GM21381 (cell line): ENCODE measurements around the gene DZIP1.
"Not testable (repeated sequence)": the region's sequence is repeated elsewhere in the genome, so short reads cannot be mapped to it uniquely, and the experiment has no call there.

Experiments used
- ATAC-seq: cut with Tn5 transposase; IDR thresholded peaks from one replicate; pipeline ENCODE4 v1.9.1; 2021; ENCODE audit warnings: mild to moderate bottlenecking, moderate library complexity; ENCODE audit not compliant: unreplicated experiment

Gene DZIP1

GRCh38 chr13:95605448-95606125 is 38.9 kb downstream of the DZIP1 start:
- no peak for ATAC-seq

GRCh38 chr13:95604556-95604915 is 40.0 kb downstream of the DZIP1 start:
- ATAC-seq = no peak

GRCh38 chr13:95603887-95604555 is 40.5 kb downstream of the DZIP1 start:
- no peak for ATAC-seq

- ATAC-seq = no peak
Observed at GRCh38 chr13:95601906-95602305, 42.6 kb downstream of the DZIP1 start.

DNA sequence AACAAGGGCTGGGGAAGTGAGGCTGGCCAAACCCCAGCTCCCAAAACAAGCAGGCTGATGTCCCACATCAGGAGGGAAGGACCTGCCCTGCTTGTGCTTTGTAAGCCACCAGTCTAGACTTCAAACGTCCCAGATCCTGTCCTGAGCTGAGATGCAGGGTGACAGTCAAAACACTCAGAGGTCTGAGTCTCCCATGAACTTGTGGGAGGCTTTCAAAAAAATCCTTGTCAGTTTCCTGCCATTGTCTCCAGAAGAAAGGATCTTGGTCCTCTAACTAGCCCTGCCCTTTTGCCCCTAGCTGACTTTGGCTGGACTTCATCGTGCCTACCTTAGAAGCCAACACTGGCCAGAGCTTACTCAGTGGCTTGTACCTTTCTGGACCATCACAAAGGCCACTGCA is 43.3 kb downstream of the DZIP1 start:
- no peak for ATAC-seq

DNA sequence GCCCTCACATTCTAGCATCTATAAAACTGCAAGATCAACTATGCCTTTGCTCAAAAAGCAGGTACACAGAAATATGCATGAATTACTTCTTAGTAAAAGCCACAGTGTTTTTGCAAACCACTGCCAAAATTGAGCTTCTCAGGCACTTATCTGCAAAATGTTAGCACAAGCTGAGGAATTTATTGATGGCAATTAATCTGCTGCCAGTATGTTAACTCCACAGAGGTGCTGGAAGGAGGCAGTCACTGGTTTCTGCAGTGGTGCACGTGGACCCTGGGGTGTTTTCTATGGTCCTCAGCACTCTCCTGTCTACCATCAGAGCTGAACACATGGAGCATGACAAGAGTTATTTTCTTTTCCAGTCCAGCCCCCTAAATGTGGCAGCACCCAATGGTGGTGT is 47.8 kb downstream of the DZIP1 start:
- no peak for ATAC-seq

GRCh38 chr13:95593462-95593861 is 51.0 kb downstream of the DZIP1 start:
- ATAC-seq = no peak

- no peak for ATAC-seq
Observed at GRCh38 chr13:95588721-95589120, 55.8 kb downstream of the DZIP1 start.

DNA sequence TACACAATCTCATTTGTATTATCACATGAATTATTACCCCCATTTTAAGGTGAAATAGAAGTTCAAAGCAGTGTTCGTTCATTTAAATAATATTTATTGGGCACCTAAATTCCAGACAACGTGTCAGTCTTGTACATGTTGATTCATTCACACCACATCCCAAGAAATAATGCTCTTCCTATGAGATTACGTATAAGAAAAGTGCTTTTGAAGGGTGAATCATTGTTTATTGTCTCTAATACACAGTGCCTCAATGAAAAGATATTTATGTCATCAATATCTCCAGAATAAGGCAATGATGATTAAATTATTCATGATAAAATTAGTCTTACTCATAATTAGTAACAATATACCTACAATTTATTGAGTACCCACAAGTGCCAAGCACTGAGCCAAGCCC is 56.4 kb downstream of the DZIP1 start:
- ATAC-seq = no peak

DNA sequence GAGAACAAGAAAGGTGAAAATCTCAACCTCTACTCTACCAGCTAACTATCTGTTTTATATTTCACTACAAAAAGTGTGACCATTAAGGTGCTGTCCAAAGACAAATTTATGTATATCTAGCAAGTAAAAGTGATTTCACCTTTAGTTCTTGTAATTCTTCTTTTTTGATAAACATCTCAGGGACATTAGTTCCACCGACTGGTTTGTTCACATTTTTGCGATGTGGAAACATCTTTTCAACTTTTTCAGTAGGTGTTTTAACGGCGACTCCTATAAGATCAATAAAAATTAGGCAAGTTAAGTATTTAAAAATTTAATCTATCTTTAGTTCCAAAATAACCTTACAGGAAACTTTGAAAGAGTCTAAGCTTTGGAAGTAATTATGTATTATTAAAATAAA is 58.6 kb downstream of the DZIP1 start:
- ATAC-seq = no peak

DNA sequence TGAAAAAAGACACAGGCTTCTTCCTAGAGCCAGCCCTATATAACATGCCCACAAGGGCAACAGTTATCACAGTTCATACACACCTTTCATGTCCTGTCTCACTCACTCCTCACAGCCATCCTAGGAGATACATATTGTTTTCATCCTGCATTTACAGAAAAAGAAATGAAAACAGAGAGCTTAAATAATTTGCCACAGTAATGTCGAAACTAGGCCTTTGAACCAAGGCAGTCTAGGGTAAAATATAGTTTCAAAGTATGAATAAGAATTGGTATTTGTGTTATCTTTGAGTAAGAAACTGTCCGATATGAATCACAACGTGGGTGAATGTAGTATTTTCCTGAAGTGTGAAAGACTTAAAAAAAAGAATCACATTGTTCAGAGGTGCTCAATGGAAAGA is 65.2 kb downstream of the DZIP1 start:
- ATAC-seq = peak; percentile 55

GRCh38 chr13:95573221-95573620 is 71.3 kb downstream of the DZIP1 start:
- no peak for ATAC-seq

DNA sequence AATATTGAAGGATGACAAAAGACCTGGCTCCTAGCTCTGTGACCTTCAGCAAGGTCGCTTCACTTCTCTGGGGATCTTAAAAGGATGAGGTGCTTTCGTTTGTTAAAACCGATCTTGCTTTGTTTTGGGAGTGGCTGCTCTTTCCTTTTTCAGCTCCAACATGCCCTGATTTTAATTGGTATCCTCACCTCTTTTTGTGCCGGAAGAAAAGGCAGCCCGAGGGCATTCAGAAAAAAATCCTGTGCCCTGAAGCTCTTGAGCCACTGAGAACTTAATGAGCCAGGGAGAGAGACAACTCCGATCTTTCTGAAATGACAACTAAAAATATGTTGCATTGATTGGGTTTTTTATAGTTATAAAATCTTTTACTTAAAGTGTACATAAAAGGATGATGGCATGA is 72.6 kb downstream of the DZIP1 start:
- ATAC-seq = no peak

DNA sequence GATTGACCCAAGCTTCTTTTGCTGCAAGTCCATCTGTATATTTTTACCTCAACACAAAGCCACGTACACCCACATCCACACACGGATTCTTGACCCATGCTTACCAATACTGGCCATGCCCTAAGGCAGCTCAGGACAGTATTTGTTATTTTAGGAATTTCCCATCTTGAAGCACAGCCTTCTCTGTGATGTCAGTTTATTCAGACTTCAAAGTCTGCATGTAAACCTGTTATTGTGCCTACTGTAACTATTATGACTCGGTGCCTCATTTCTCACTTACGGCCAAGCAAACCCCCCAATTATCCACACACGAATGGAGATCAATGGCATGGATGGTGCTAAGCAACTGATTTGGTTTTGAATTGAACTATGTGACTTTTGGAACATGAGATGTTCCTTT is 74.5 kb downstream of the DZIP1 start:
- no peak for ATAC-seq

DNA sequence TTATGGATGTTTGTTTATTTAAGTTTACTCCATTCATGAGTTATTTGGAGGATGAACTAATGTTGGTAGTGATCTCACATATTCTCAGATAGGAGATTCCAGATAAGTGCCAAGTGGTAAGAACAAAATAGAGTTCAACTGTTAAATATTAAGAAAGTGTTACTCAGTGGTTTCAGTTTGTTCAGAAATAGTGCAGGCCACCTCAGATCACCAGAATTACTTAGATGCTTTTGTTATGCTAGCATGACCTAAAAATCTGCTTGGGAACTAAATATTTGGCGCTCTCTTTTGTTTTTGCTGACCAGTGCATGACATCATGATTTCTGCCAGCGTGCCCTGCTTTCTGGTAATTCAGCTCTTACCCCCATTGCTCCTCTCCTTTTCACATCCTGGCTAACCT is 76.4 kb downstream of the DZIP1 start:
- ATAC-seq = no peak

- not testable (repeated sequence) for ATAC-seq
Observed at GRCh38 chr13:95565758-95566157, 78.7 kb downstream of the DZIP1 start.

DNA sequence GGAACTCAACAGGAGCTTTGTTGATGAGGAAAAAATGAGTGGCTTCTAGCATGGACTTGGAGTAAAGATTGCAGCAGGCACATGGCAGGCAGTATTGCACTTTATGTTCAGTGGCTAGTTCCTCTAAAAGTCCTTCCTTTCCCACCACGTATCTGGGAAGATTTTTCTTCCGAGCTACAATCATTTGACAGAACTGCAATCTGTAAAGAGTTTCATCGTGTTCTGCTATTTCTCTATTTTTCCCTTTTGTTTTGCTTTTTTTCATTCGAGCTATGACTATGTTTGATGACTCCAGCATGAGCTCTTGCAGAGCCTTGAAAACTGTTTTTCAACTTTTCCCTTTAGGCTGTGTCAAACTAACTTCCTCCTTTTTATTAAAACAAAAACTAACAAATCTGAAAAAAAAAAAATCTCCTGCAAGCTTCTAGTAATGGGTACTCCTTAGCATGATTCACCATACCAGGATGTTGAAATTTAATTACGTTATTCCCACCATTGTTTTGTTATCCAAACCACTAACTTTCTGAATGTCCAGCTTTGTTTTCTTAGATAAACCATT is 79.7 kb downstream of the DZIP1 start:
- no peak for ATAC-seq

- ATAC-seq = no peak
Observed at GRCh38 chr13:95564091-95564490, 80.4 kb downstream of the DZIP1 start.

GRCh38 chr13:95560387-95560786 is 84.1 kb downstream of the DZIP1 start:
- no peak for ATAC-seq

DNA sequence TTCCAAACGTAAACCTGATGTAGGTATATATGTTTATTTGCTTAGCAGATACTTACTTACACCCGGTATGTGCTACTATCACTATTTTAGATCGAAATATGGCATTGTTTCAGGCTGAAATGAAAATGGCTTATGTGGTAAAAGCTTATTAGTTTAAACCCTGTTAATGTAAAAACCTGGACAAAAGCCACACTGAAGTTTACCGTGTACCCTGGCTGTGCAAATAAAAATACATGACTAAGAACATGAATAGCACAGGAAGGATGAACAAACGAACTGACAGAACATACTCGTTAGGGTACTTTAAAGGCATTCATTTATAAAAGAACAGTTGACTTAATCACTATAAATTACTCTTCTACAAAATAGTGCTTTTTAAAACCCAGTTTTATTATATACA is 85.4 kb downstream of the DZIP1 start:
- no peak for ATAC-seq

DNA sequence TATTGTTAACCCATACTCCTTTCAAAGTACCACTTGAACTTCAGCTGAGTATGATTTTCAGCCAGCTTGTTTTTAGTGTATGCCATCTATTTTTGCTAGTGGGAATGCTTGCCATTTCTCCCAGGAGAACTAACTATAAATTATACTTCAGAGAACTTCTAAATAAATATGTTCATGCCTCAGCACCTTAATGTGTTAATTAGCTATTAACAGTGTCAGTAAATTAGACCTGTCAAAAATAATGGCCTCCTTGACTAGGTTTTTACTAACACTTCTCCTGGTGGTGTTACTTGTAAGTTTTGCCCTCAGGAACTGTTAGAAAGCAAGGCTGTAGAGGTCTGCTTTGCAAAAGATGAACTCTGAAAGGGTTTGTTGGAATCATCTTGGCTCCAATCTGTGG is 87.5 kb downstream of the DZIP1 start:
- ATAC-seq = no peak

DNA sequence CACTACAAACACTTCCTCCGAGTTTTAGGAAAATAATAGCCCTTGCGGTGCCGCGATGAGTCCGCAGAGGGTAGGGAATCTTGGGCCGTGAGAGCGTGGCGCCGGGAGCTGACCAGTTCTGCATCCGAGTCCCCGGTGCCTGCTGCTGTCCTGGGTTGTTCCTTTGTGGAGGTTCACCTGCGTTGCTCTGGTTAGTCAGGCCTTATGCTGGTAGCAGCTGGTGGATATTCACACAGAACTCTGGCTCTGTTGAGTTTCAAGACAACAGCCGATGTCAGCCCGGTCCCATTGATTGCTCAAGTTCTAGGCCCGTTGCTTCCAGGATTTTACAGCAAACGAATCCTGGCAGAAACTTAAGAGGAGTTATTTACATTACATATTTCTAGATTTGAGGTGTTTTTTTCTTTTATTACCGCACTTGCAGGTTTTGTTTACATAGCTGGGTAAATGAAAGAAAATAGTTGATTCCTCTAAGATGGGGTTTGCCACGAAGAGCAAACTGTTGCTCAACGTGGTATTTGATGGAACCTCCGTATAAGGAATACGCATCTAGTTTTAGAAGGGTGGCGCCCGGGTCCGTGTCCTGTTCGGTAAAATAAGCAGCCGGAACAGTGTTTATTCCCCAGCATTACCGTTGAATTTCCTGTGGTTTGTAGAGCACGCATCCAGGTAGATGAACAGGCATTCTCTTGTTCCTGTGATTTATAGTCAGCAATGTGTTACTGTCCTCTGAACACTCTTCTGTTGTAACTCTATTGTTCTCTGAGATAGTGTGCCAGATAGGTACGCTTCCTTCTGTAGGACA is 90.7 kb downstream of the DZIP1 start:
- no peak for ATAC-seq
